GM12878 (cell line): ENCODE data around the gene CEP63. TPM values are rescaled to one million over a fixed set of nuclear protein-coding genes. Genes with fewer than 3 reads are reported as not detected.

Experiments
- ATAC-seq: fragments of 200-7000 bp; cut with Tn5 transposase; 3 replicates; pipeline ENCODE4 v1.9.1; 2020; ENCODE audit warnings: mild to moderate bottlenecking, moderate library complexity
- BruUV-seq: library from RNA; stranded (reverse); fragments of 400-500 nt; replicated peaks from 2 replicates; lab custom pipeline; 2021; lab: Mats Ljungman, UMichigan
- CTCF ChIA-PET: fragments of 300-600 bp; sonication (Branson Sonifier 250); formaldehyde crosslinking; extraction: SDS; loops from one replicate; lab custom pipeline; 2021; ENCODE audit warnings: inconsistent platforms; lab: Yijun Ruan, JAX
- POLR2A ChIA-PET: fragments of 350-600 bp; formaldehyde crosslinking; extraction: SDS; loops from one replicate; lab custom pipeline; 2021; ENCODE audit warnings: inconsistent platforms; lab: Charles Lee
- RAD21 ChIA-PET: fragments of 300-600 bp; sonication (Branson Sonifier 250); formaldehyde crosslinking; loops from one replicate; lab custom pipeline; 2023; ENCODE audit warnings: antibody characterized with exemption; ENCODE audit not compliant: unreplicated experiment; lab: Charles Lee
- SMC1A ChIA-PET: fragments of 300-600 bp; sonication (Branson Sonifier 250); formaldehyde crosslinking; loops from one replicate; lab custom pipeline; 2023; ENCODE audit not compliant: unreplicated experiment, uncharacterized antibody; lab: Charles Lee
- DNase-seq: peaks from one replicate; pipeline ENCODE4 v3.0.0-alpha.2; 2011; ENCODE audit warnings: low read depth, low spot score
- FAIRE-seq: peaks from 3 replicates; lab custom pipeline; 2011; peaks lifted over from hg19 to GRCh38; lab: Jason Lieb, UNC
- H2AFZ ChIP-seq: 2 replicates; pipeline ENCODE4 v1.6.0; 2011; ENCODE audit warnings: low read depth, low read length, control low read depth; ENCODE audit not compliant: control insufficient read depth
- H3K27ac ChIP-seq: 2 replicates; pipeline ENCODE4 v1.5.1; 2011; ENCODE audit warnings: control low read depth; ENCODE audit not compliant: control insufficient read depth, insufficient read depth
- H3K27me3 ChIP-seq, 2 experiments: replicated peaks in 1 of 2; 2 replicates each; pipeline versions ENCODE4 v1.6.0 to v1.6.1; 2011; ENCODE audit warnings: low read length in 1 of 2; ENCODE audit not compliant: control insufficient read depth in 2 of 2, insufficient read depth in 2 of 2
- H3K36me3 ChIP-seq, 2 experiments: 2 replicates each; pipeline ENCODE4 v1.5.1; 2011; ENCODE audit warnings: low read length in 1 of 2; ENCODE audit not compliant: control insufficient read depth in 2 of 2, insufficient read depth in 2 of 2
- H3K4me1 ChIP-seq: 2 replicates; pipeline ENCODE4 v1.6.1; 2011; ENCODE audit warnings: mild to moderate bottlenecking, low read length, moderate library complexity, mixed read lengths; ENCODE audit not compliant: control insufficient read depth, insufficient read depth
- H3K4me2 ChIP-seq: 2 replicates; pipeline ENCODE4 v1.6.0; 2011; ENCODE audit warnings: control low read depth; ENCODE audit not compliant: control insufficient read depth, insufficient read depth
- H3K4me3 ChIP-seq: fragments of 200-600 bp; sonication (generic); 2 replicates; pipeline ENCODE4 v1.5.1; 2016
- H3K79me2 ChIP-seq: 2 replicates; pipeline ENCODE4 v1.6.0; 2011; ENCODE audit warnings: low read length; ENCODE audit not compliant: control insufficient read depth, insufficient read depth
- H3K9ac ChIP-seq: 2 replicates; pipeline ENCODE4 v1.8.0; 2011; ENCODE audit warnings: low read length, control low read depth, mixed read lengths; ENCODE audit not compliant: control insufficient read depth, insufficient read depth
- H3K9me3 ChIP-seq: replicated peaks from 3 replicates; pipeline ENCODE4 v1.5.1; 2011; ENCODE audit warnings: mild to moderate bottlenecking, low read length; ENCODE audit not compliant: control insufficient read depth, insufficient read depth
- H4K20me1 ChIP-seq: 2 replicates; pipeline ENCODE4 v1.6.0; 2011; ENCODE audit not compliant: control insufficient read depth, insufficient read depth
- BMI1 ChIP-seq: fragments of 450-650 bp; IDR thresholded peaks from 2 replicates; pipeline ENCODE4 v1.6.1; 2016; ENCODE audit warnings: mild to moderate bottlenecking, moderate library complexity, borderline replicate concordance
- BRCA1 ChIP-seq: IDR thresholded peaks from 2 replicates; pipeline ENCODE4 v1.6.1; 2011; ENCODE audit warnings: low read depth, low read length, improper control_type of control experiment
- CEBPB ChIP-seq, 2 experiments: fragments of 150-350 bp in 1 of 2; IDR thresholded peaks; 2 replicates each; pipeline ENCODE4 v1.6.1; 2012 to 2014; ENCODE audit warnings: low read depth in 2 of 2, low read length in 2 of 2, borderline replicate concordance in 1 of 2, inconsistent platforms in 1 of 2
- EED ChIP-seq: sonication (generic); IDR thresholded peaks from 2 replicates; pipeline ENCODE4 v1.6.1; 2016; ENCODE audit warnings: antibody characterized with exemption, low read depth
- EP300 ChIP-seq, 2 experiments: fragments of 150-350 bp in 1 of 2; IDR thresholded peaks; 2 replicates each; pipeline ENCODE4 v1.6.1; 2011 to 2012; ENCODE audit warnings: low read depth in 2 of 2, low read length in 2 of 2, borderline replicate concordance in 1 of 2, improper control_type of control experiment in 1 of 2, inconsistent platforms in 1 of 2; ENCODE audit not compliant: control insufficient read depth in 1 of 2
- FOS ChIP-seq: IDR thresholded peaks from 3 replicates; pipeline ENCODE4 v1.6.1; 2011; ENCODE audit warnings: borderline replicate concordance; ENCODE audit not compliant: insufficient read length; ENCODE audit errors: extremely low read depth
- FOXM1 ChIP-seq: IDR thresholded peaks from 2 replicates; pipeline ENCODE4 v1.6.1; 2012; ENCODE audit warnings: low read depth, mild to moderate bottlenecking, inconsistent platforms, low read length, moderate library complexity
- LARP7 ChIP-seq: fragments of 450-650 bp; IDR thresholded peaks from 2 replicates; pipeline ENCODE4 v1.6.1; 2017; ENCODE audit warnings: mild to moderate bottlenecking
- MEF2A ChIP-seq: IDR thresholded peaks from 2 replicates; pipeline ENCODE4 v1.6.1; 2011; ENCODE audit warnings: low read depth, mild to moderate bottlenecking, low read length, moderate library complexity; ENCODE audit not compliant: insufficient read depth
- RAD21 ChIP-seq: IDR thresholded peaks from 2 replicates; pipeline ENCODE4 v1.6.1; 2011; ENCODE audit warnings: mild to moderate bottlenecking, low read depth, low read length, moderate library complexity; ENCODE audit not compliant: insufficient read depth
- RB1 ChIP-seq: fragments of 450-650 bp; formaldehyde crosslinking; IDR thresholded peaks from 2 replicates; pipeline ENCODE4 v1.6.1; 2017; ENCODE audit warnings: mild to moderate bottlenecking, borderline replicate concordance
- SIN3A ChIP-seq: IDR thresholded peaks from 2 replicates; pipeline ENCODE4 v1.6.1; 2012; ENCODE audit warnings: low read depth, low read length, improper control_type of control experiment
- SP1 ChIP-seq: IDR thresholded peaks from one replicate; pipeline ENCODE4 v1.6.1; 2011; ENCODE audit warnings: low read depth, low read length
- WRNIP1 ChIP-seq: IDR thresholded peaks from 2 replicates; pipeline ENCODE4 v1.6.1; 2011; ENCODE audit warnings: low read depth, low read length, improper control_type of control experiment, borderline replicate concordance
- ZNF592 ChIP-seq: fragments of 450-650 bp; IDR thresholded peaks from 2 replicates; pipeline ENCODE4 v1.6.1; 2017; ENCODE audit warnings: mild to moderate bottlenecking, moderate library complexity
- WGBS: methylation state at CpG from one replicate; pipeline ENCODE4 v1.1.6; 2016; ENCODE audit warnings: low lambda C conversion rate; ENCODE audit not compliant: insufficient replicate concordance, insufficient coverage; ENCODE audit errors: missing lambda C conversion rate; 5-methylcytosine and 5-hydroxymethylcytosine counted together
- in situ Hi-C: fragments of 300-500 bp; cut with MboI; formaldehyde crosslinking; loops from 9 replicates; pipeline ENCODE4 v1.14.3; 2018; ENCODE audit warnings: mixed read lengths
- intact Hi-C: fragments of 100-400 bp; cut with micrococcal nuclease; formaldehyde crosslinking; loops from one replicate; pipeline ENCODE4 v1.14.2; 2022; ENCODE audit not compliant: unreplicated experiment
- polyA plus RNA-seq, 11 experiments: library from polyadenylated mRNA; depleted of rRNA in 4 of 11; unstranded in 6 of 11; stranded (reverse) in 5 of 11; fragments of >200 nt; fragmentation: Nextera tagmentation in 4 of 11; fragmentation: Illumina TruSeq in 1 of 11; extraction: Ambion mirVana in 4 of 11; extraction: Trizol in 1 of 11; gene quantifications; 1 replicate in 1 of 11; 2 replicates in 10 of 11; pipeline versions ENCODE4 v1.2.1 to v1.2.3, GENCODE V29; 2011 to 2016; ENCODE audit warnings: inconsistent platforms in 2 of 11, missing spikeins in 2 of 11, low read depth in 1 of 11
- total RNA-seq, 4 experiments: library from RNA; depleted of rRNA in 3 of 4; stranded (reverse); fragments of >200 nt in 3 of 4; fragmentation: Illumina TruSeq in 1 of 4; extraction: Trizol in 1 of 4; gene quantifications; 2 replicates each; pipeline versions ENCODE4 v1.2.1 to v1.2.3, GENCODE V29; 2013 to 2021

CEP63 gene
- total and polyA plus RNA-seq, 10 of the 15 experiments (the other 5 are each of a cell fraction or from before 2014, with no cell fraction given), result 14.0 to 36.9 (median 26.8) TPM

GRCh38 chr3:134505485-134505884 lies 19.6 kb downstream of the CEP63 start:
- ChIA-PET SMC1A (no interaction called here), POLR2A (no interaction called here)
- Histone ChIP-seq H3K36me3 (peaks cover 0 to 6% of the 10 kb centered on the region in 2 experiments; a peak in 3 of 4 replicates), H3K27ac (no peak overlapping the region), H3K4me2 (no peak overlapping the region), H3K4me1 (no peaks in the 10 kb centered on the region), H3K27me3 (no peaks in the 10 kb centered on the region), H3K9ac (no peak overlapping the region)
- 67% methylated on average over 3 of the region's 3 CpGs for WGBS
- in situ Hi-C loops, result no loop called here
- no peak for TF ChIP-seq RAD21
- TF ChIP-seq SIN3A, result no peak
- no peak for TF ChIP-seq EP300 (IDR thresholded peaks at IDR 0.05; ENCODE audit: borderline replicate concordance in 1 of 2, control insufficient read depth in 1 of 2, low read depth in 2 of 2, low read length in 2 of 2)
- TF ChIP-seq, all 136 proteins: peak for 0
- H3K79me2 ChIP-seq, result peaks cover 9% of the 10 kb centered on the region
- intact Hi-C loops, result no loop called here
- no peak overlapping the region for H2AFZ ChIP-seq
- FAIRE-seq (no peak), DNase-seq (no peak), ATAC-seq (no peak; the same call in 2 of the 3 replicates)
- no peaks in the 10 kb centered on the region for H4K20me1 ChIP-seq
- ChIA-PET RAD21 (no interaction called here), CTCF (interaction anchor here (1.8 kb wide), 1 partner anchor 14 kb away, joined by 7 read pairs; no protein-coding TSS in a partner anchor)
- BruUV-seq, result no TSS peak
- H3K4me3 ChIP-seq, result no peak overlapping the region
- H3K9me3 ChIP-seq, result peaks cover 9% of the 10 kb centered on the region

DNA sequence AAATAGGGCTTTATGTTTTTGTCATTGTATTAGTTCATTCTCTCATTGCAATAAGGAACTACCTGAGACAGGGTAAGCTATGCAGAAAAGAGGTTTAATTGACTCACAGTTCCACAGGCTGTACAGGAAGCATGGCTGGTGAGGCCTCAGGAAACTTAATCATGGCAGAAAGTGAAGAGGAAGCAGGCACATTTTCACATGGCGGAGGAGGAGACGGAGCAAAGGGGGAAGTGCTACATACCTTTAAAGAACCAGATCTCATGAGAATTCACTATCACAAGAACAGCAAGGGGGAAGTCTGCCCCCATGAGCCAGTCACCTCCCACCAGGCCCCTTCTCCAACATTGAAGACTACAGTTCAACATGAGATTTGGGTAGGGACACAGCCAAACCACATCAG lies 25.6 kb downstream of the CEP63 start:
- peak; percentile 18 for FAIRE-seq
- H3K4me2 ChIP-seq, result no peak overlapping the region
- no peaks in the 10 kb centered on the region for H4K20me1 ChIP-seq
- SMC1A ChIA-PET, result no interaction called here
- no peak overlapping the region for H3K4me3 ChIP-seq
- H3K9ac ChIP-seq, result no peak overlapping the region
- no peak overlapping the region for H2AFZ ChIP-seq
- in situ Hi-C loops (no loop called here), intact Hi-C loops (no loop called here)
- RAD21 ChIA-PET, result no interaction called here
- no peaks in the 10 kb centered on the region; the same call in 1 of the 2 replicates for H3K79me2 ChIP-seq
- no peak for DNase-seq
- no peak overlapping the region for H3K27ac ChIP-seq
- H3K27me3 ChIP-seq, result no peaks in the 10 kb centered on the region
- CTCF ChIA-PET, result no interaction called here
- no peaks in the 10 kb centered on the region for H3K4me1 ChIP-seq
- ATAC-seq, result no peak
- POLR2A ChIA-PET, result no interaction called here
- no peaks in the 10 kb centered on the region; the same call in 1 of the 3 replicates for H3K9me3 ChIP-seq
- 100% methylated on average over 2 of the region's 2 CpGs for WGBS
- peaks cover 2 to 10% of the 10 kb centered on the region in 2 experiments for H3K36me3 ChIP-seq
- no TSS peak for BruUV-seq
- TF ChIP-seq RB1 (no peak), FOS (no peak), BRCA1 (no peak), SP1 (no peak), FOXM1 (no peak), EED (no peak), ZNF592 (no peak), WRNIP1 (no peak), CEBPB (IDR thresholded peaks at IDR 0.05; ENCODE audit: borderline replicate concordance in 1 of 2, low read depth in 2 of 2, low read length in 2 of 2) (no peak), MEF2A (no peak), BMI1 (no peak), LARP7 (no peak)
